Islet precursor cell (in vitro differentiated cells): ENCODE data around the gene SMTNL2.
"Not testable (repeated sequence)": the region's sequence is repeated elsewhere in the genome, so short reads cannot be mapped to it uniquely, and the experiment has no call there.

ENCODE experiments used
- DNase-seq: peaks from one replicate; pipeline ENCODE4 v3.0.0-alpha.2; 2018

Gene SMTNL2

DNA sequence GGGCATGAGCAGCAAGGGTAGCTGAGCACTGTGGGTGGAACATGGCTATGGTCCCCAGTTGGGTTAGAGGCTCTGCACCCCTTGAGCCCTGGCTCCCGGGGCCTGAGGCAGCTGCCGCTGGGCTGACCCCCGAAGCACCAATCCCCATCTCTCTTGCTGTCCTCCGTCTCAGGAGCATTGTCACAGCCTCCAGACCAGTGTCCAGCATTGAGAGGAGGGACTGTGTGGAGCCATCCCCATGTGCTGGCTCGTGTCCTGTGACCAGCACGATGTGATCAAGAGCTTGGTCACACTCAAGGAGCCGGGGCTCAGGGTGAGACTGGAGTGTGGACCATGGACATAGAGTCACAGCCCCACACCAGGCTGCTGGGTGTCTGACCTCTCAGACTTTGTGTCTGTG, 2.9 kb downstream of the SMTNL2 start:
- peak; percentile 56 for DNase-seq

DNA sequence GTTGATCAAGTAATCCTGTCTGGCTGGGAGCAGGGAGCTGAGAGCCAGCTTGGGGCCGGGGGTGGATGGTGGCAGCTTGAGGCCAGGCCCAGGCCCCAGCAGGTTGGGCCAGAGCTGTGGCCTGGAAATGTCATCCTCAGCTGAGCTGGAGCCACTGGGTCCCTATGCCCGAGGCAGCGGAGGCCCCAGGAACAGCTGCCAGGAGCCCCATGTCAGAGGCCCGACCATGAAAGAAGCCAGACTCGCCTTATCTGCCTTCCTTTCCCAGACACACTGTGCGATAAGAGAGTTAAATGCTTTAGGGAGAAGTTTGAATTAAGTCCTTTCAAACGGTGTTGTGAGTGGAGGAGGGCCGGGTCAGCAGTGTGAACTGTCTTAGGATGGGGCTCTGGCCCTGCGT, 3.5 kb downstream of the SMTNL2 start:
- DNase-seq = peak; percentile 96

DNA sequence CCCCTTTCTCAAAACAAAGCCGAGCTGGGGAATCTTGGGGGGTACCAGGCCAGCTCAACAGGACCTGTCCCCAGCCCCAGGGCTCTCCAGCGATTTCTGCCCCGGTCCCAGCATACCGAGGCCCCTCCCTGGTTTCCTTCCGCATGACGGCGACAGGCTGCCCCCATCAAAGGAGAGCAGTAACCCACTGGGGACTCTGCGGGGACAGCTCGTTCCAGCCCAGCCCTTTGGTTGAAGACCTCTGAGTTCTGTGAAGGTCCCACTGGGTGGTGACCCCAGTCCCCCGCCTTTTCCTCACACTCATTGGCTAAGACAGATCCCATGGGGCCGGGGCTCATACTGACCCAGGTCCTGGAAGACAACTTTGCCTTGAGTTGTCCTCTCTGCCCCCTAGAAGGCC, 4.1 kb downstream of the SMTNL2 start:
- no peak for DNase-seq

DNA sequence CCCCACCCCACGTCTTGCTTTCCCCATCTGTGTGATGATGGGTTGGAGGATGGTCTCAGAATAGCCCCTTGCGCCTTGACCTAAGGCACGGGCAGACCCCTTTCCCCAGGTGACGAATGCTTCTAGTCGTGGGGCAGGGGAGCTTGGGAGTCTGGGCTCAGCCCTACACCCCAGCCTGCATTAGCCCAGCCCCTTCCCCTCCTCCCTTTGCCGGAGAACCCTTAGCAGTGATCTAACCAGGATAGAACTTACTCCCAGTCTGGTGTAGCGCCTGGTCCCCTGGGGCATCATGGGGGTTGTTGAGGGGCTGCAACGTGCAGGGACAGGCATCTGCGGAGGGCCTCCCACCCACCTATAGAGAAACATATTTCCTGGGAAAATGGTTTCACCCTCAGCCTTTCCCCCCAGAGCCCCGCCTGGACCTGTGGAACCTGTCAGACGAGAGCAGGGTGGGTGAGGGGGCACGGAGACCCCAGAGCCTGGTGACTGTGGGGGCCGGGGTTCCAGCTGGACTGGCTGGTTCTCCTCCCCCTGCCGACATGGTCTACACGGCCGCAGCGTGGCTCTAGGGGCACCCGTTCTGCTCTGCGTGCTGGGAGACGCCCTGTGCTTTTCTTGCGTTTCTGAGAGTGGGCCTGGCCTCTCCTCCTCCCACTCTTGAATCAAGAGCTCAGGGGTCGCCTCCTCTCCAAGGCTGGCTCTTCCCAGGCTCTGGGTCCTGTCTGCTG, 4.7 kb downstream of the SMTNL2 start:
- peak; percentile 57 for DNase-seq

DNA sequence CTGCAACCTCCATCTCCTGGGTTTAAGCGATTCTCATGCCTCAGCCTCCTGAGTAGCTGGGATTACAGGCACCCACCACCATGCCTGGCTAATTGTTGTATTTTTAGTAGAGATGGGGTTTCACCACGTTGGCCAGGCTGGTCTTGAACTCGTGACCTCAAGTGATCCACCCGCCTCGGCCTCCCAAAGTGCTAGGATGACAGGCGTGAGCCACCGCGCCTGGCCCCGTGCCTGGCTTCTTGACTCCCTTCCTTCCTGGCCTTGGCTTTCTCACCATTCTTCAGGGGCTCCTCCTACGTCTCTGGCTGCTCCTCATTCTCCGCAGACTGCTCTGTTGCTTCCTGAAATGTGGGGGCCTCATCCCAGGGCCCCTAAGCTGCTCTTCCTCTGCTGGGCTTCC, 5.7 kb downstream of the SMTNL2 start:
- DNase-seq = not testable (repeated sequence)

DNA sequence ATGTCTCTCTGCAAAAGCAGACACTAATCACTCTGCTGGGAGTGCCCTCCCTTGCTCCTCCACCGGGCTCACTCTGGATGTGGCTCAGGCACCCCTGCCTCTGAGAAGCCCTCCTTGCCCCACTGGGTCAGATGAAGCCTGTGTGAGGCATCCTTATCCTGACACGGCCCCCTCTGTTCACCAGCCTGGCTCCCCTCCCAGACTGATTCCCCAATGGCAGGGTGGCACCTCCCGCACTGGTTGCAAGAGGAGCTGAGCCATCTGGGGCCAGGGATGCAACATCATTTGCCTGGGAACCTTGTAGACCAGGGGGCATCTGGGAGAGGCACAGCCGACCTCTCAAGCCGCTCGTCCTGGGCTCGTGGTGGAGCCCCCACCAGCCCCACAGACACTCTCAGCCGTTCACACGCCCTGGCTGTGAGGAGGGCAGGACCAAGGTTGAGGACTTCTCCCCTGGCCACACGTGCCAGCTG, 6.7 kb downstream of the SMTNL2 start:
- peak; percentile 55 for DNase-seq

DNA sequence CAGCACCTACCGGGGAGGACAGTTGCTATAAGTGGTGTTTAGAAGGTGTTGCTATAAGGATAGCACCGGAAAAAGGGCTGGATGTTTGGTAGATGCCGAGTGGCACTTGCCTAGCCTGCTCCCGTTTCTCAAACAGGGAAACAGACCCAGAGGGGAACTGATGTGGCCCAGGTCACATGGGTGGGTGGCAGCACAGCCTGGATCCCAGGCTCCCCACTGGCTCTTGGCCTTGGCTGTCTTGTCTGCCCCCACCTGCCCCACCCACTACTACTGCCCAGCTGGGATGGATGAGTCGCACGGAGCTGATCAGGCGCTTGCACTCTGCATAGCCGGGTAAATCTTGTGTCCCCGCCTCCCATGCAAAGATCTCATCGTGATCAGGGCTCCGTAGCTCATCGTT, 7.2 kb downstream of the SMTNL2 start:
- DNase-seq = peak; percentile 86

DNA sequence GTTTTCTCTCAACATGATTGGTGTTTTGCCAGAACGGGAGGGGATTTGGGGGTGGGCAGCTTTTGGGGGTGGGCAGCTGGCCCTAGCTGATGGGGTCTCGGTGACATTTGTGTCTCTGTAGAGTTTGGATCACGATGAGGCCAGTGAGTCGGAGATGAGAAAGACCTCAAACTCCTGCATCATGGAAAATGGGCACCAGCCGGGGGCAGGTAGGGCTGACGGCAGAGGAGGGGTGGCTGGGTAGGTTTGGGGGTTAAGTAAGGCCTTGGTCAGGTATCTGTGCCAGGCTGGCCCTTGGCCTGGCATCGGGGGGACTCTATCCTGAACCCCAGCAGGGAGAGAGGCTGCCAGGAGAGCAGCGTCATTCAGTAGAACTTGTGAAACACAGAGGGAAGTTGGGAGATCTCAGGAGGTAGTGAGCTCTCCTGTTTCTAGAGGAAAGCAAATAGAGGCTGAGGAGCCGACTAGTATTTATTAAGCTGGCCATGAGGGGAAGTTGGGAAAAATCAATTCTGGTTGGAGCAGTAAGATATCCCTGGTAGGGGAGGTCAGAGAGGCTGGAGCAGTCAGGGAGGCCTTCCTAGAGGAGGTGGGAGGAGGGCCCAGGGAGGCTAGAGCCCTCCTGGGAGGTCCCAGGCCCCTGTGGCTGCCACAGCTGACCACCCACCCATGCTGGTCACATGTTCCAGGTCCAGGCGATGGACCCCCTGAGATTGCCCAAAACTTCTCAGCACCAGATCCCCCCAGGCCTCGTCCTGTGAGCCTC, 8.1 kb downstream of the SMTNL2 start:
- no peak for DNase-seq

DNA sequence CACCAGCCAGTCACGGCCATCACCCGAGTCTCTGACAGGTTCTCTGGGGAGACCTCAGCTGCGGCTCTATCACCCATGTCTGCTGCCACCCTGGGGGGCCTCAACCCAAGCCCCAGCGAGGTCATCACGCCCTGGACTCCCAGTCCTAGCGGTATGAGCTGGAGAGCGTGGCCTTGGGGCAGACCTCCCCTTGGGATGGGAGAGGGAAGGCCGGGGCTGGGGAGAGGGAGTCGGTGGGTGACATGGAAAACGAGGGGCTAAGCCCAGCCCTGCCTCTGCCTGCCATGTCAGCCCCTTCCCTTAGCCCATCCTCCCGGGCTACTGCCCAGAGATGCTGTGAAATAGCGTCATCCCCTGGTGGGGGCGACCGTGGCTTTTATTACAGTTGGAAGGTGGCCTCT, 8.7 kb downstream of the SMTNL2 start:
- no peak for DNase-seq

DNA sequence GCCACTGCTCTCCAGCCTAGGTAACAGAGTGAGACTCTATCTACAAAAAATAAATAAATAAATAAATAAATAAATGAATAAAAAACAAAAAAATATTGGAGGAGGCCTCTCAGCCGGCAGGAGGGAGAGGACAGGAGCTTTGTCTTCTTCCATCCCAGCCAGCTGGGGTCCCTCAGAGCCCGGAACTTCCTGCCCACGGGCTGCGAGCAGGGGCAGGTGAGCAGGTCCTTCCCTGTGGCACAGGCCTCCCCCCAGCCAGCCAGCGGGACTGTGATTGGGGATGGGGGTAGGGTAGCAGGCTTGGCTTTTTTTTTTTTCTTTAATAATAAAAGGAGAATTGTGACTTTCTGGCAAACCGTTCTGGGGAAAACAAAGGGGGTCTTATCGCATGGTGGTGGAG, 10.1 kb downstream of the SMTNL2 start:
- DNase-seq = no peak

DNA sequence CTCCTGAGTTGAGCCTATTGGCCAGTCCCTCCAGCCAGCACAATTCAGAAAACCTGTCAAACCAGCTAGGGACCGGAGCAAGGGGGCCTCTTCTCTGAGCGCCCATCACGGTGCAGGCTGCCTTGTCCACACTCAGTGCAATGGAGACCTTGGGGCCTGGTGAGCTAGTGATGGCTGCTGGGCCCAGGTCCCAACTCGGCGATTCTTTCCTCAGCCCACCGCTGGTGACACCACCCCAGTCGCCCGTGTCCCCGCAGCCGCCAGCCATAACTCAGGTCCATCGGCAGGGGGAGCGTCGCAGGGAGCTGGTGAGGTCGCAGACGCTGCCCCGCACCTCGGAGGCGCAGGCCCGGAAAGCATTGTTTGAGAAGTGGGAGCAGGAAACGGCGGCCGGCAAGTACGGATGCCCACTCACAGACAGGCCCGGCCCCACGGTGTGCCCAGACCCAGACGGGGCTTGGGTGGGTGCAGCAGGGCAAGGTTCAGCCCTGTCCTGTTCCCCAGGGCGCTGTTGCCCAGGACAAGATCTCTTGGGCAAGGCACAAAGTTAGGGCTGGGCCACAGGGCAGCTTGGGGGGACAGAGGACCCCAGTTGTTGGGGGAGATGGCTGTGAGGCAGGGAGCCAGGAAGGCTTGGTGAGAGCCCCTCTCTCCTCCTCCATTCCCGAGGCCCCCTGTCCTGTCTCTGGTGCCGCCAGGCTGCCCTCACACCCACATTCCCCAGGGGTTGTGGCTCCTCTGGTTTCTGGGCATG, 10.8 kb downstream of the SMTNL2 start:
- peak; percentile 84 for DNase-seq

DNA sequence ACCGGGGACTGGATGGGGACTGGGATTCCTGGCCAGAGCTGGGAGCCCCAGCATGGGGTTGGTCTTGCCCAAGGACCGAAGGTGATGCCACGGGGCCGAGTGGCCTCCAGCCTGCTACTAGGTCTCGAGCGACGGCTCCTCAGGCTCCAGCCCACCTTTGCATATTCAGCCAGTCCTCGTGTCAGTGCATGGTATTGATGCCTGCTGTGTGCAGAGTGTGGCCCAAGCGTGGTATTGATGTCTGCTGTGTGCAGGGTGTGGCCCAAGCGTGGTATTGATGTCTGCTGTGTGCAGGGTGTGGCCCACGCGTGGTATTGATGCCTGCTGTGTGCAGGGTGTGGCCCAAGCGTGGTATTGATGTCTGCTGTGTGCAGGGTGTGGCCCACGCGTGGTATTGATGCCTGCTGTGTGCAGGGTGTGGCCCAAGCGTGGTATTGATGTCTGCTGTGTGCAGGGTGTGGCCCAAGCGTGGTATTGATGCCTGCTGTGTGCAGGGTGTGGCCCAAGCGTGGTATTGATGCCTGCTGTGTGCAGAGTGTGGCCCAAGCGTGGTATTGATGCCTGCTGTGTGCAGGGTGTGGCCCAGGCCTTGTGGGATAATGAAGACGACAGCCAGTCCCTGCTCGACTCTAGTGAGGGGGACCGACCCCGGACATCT, 11.5 kb downstream of the SMTNL2 start:
- DNase-seq = not testable (repeated sequence)

DNA sequence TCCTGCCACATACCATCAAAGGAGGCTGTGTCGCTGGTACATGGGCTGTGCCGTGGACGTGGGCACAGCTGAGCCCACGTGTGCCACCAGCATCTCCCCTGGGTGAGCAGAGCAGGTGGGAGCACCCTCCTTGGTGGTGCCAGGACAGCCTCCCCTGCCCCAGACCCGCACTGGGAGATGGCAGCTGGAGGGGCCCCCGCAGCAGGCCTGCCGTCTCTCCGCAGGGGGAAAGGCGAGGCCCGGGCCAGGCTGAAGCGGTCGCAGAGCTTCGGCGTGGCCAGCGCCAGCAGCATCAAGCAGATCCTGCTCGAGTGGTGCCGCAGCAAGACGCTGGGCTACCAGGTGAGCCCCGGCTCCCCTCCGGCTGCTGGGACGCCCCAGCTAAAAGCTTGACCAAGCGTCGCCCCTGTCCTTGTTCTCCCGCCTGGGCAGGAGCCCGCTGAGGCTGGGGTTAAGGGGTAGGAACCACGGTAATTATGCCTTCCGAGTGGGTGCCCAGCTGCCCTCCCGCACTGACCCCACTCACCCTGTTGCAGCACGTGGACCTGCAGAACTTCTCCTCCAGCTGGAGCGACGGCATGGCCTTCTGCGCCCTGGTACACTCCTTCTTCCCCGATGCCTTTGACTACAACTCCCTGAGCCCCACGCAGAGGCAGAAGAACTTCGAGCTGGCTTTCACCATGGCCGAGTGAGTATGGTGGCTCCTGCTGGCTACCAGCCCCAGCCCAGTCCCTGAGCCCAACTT, 12.5 kb downstream of the SMTNL2 start:
- no peak for DNase-seq

DNA sequence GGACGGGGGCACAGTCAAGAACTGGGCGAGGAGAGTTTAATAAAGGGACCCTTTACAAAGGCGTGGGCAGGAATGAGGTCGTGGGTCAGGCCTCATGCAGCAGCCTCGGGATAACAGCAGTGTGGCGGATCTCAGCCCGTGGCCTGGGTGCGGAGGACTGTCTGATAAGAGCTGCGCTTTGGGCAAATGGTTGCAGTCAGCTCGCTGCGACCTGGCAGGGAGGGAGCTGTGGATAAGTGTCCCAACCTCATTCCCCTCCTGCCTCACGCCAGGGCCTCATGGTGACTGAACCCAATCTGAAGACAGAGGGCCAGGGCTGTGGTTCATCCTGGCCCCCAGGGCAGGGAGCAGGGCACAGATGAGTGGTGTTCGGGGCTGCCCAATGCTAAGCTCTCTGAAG, 13.6 kb downstream of the SMTNL2 start:
- DNase-seq = peak; percentile 67

DNA sequence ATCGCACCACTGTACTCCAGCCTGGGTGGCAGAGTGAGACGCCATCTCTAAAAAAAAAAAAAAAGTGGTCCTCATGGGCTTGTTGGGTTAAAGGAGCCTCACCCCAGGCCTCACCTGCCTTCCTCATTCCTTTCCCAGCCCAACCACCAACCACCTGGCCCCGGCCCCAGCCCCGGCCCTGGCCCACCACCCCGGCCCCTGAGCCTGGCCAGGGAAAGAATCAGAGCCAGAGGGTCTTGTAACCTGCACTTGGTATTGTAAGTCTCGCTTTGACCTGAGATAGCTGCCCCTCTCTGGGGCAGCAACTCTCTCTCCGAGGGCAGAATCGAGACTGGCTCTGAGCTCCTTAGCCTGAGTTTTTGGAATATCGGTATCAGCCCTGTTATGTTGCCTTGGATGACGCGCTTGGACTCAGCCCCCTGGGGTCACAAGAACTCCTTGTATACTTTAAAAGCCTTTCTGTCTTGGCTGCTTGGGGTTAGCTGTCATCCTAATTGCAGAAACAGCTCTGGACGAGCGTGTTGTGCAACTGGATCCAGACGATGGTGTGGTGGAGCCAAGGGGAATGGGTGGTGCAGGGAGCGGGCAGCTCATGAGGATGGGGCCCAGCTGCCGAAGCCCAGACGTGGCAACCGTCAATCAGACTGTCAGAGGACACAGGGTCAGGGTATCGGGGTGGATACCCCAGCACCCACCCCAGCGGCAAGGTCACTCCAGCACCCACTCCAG, 14.6 kb downstream of the SMTNL2 start:
- DNase-seq = peak; percentile 92

DNA sequence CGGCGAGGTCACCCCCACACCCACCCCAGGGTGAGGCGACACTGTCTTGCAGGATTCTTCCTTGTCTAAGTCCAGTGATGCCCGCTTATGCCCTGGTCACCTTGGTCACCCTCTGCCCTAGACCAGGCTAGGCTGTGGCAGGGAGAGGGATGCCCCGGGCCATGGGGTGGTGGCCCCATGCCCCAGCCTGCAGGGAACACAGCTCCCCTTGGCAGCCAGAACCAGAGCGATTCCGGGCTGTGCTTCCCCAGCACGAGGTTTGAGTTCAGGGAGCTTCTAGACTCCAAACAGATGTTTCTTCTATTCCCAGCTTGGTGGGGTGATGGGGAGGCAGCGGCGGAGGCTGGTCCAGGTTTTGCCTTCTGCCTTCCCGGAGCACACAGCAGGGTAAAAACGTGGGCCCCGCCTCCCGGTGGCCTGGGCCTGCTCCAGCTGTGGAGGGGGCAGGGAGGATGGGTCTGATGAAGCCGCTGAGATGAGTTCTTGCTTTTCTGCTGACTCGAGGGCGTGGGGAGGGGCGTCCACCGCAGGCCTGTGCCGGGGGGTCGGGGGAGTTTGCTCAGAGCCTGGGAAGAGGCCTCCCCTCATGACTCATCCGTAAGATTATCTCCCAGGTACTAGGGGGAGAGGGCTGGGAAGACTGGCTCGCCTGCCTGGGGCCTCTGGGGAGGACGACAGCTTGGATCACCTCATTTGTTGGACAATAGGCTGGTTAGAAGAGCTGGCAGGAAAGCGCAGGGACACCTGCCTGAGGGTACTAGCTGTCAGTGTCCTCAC, 15.4 kb downstream of the SMTNL2 start:
- peak; percentile 100 for DNase-seq

DNA sequence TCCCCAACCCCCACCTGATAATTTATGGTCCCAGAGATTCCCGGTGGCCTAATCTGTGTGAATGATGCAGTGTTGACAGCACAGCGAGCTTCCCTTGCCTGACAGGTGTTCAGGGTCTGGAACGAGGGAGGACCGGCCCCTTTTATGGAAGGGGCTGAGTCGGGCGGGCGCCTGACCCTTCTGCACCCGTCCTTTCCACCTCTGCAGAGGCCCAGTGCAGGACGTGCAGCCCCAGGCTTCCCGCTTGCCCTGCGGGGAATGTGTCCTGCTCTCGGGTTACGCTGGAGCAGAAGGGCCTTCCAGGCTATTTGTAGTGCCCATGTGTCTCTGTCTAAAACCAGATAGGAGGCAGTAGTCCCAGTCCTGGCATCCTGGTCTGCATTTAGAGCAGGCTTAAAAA, 16.2 kb downstream of the SMTNL2 start:
- DNase-seq = peak; percentile 96

DNA sequence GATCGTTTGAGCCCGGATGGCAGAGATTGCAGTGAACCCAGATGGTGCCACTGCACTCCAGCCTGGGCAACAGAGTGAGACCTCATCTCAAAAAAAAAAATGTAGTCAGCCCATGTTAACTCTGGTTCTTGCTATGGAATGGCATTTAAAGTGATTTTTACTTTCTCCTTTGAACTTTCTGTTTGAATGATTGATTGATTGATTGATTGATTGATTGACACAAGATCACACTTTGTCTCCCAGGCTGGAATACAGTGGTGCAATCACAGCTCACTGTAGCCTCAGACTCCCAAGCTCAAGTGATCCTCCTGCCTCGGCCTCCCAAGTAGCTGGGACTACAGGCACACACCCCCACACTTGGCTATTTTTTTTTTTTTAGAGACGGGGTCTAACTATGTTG, 17.0 kb downstream of the SMTNL2 start:
- no peak for DNase-seq

DNA sequence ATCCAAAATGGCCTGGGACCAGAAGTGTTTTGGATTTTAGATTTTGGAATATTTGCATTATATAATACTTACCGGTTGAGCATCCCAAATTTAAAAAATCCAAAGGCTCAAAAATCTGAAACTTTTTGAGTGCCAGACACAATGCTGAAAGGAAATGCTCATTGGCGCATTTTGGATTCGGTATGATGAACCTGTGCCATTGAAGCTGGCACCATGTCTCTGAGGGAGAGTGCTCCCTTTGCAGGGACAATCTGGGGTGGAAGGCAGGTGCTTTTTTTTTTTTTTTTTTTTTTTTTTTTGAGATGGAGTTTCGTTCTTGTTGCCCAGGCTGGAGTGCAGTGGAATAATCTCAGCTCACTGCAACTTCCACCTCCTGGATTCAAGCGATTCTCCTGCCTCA, 17.7 kb downstream of the SMTNL2 start:
- no peak for DNase-seq

DNA sequence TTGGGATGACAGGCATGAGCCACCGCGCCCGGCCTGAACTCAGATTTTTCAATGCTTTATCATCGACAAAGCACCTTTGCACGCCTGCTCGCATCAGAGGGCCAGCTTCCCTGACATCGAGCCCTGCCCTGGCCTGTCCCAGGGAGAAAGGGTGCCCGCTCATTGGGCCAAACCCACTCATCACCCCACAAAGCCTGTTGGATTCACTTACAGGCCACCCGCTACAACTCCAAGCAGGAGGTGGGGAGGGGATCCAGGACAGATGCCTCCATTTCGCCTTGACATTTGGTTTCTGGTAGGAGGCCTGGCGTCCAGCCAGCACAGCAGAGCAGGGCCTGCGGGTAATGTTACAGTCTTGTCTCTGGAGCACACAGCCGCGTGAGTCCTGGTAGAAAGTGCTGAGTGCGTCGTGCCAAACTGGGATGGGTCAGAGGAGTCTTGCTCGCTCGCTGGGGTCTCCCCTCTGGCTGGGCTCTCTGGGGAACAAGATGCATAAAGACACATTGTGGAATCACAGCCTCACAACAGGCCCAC, 19.8 kb downstream of the SMTNL2 start:
- peak; percentile 61 for DNase-seq

DNA sequence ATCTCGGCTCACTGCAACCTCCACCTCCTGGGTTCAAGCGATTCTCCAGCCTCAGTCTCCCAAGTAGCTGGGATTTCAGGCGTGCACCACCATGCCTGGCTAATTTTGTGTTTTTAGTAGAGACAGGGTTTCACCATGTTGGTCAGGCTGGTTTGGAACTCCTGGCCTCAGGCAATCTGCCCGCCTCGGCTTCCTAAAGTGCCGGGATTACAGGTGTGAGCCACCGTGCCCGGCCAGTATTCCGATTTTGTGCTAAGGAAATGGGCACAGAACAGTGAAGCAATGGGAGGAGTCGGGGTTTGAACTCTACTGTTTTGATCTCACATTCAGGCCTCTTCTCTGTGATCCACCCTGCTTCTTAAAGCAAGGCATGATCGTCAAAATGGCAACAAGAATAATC, 20.4 kb downstream of the SMTNL2 start:
- not testable (repeated sequence) for DNase-seq
